B cell (primary cell): ENCODE results near the gene RASA3. TPM values are rescaled to one million over a fixed set of nuclear protein-coding genes. Genes with fewer than 3 reads are reported as not detected.

Experiments
- ATAC-seq: fragments of 200-7000 bp; cut with Tn5 transposase; one replicate; pipeline ENCODE4 v1.10.0; 2021; ENCODE audit warnings: low read depth, mild to moderate bottlenecking, moderate number of reproducible peaks, moderate library complexity
- CTCF ChIA-PET: fragments of 350-600 bp; sonication (Branson Sonifier 250); formaldehyde crosslinking; loops from one replicate; lab custom pipeline; 2021; ENCODE audit warnings: antibody characterized with exemption, inconsistent platforms; lab: Charles Lee
- POLR2A ChIA-PET: fragments of 350-600 bp; sonication (Branson Sonifier 250); formaldehyde crosslinking; loops from one replicate; lab custom pipeline; 2021; ENCODE audit warnings: antibody characterized with exemption; lab: Charles Lee
- DNase-seq: peaks from one replicate; pipeline ENCODE4 v3.0.0; 2013
- H2AFZ ChIP-seq: 2 replicates; pipeline ENCODE4 v1.6.1; 2012; ENCODE audit warnings: mild to moderate bottlenecking, low read depth, low read length; ENCODE audit not compliant: insufficient read depth, poor library complexity, severe bottlenecking
- H3K27ac ChIP-seq, 2 donors: 1 replicate in 1 of 2; 2 replicates in 1 of 2; pipeline ENCODE4 v1.5.1; 2012 to 2013; ENCODE audit warnings: low read length in 2 of 2, mild to moderate bottlenecking in 2 of 2, moderate library complexity in 1 of 2
- H3K27me3 ChIP-seq, 4 experiments: fragments of 200-600 bp in 1 of 4; sonication (generic) in 1 of 4; replicated peaks in 1 of 4; 1 replicate in 2 of 4; 2 replicates in 2 of 4; pipeline versions ENCODE4 v1.6.1 to v1.7.0; 2013 to 2016; ENCODE audit warnings: low read length in 3 of 4, mild to moderate bottlenecking in 2 of 4, mixed read lengths in 1 of 4, moderate library complexity in 1 of 4; ENCODE audit not compliant: insufficient read depth in 4 of 4, control insufficient read depth in 3 of 4; ENCODE audit errors: control extremely low read depth in 1 of 4
- H3K36me3 ChIP-seq, 2 experiments: replicated peaks in 1 of 2; 1 replicate in 1 of 2; 2 replicates in 1 of 2; pipeline versions ENCODE4 v1.6.1 to v1.7.1; 2013; ENCODE audit warnings: low read length in 1 of 2; ENCODE audit not compliant: insufficient read depth in 2 of 2, control insufficient read depth in 1 of 2; ENCODE audit errors: control extremely low read depth in 1 of 2, extremely low read depth in 1 of 2
- H3K4me1 ChIP-seq, 2 donors: fragments of 200-600 bp in 1 of 2; sonication (generic) in 1 of 2; 1 replicate in 1 of 2; 2 replicates in 1 of 2; pipeline versions ENCODE4 v1.5.1 to v1.6.1; 2013 to 2017; ENCODE audit warnings: low read length in 2 of 2; ENCODE audit not compliant: control insufficient read depth in 2 of 2, insufficient read depth in 2 of 2
- H3K4me2 ChIP-seq: replicated peaks from 2 replicates; pipeline ENCODE3; 2012; ENCODE audit warnings: mild to moderate bottlenecking, low read depth, low read length; ENCODE audit not compliant: poor library complexity, severe bottlenecking
- H3K4me3 ChIP-seq, 5 experiments: fragments of 200-600 bp in 1 of 5; sonication (generic) in 1 of 5; 1 replicate in 3 of 5; 2 replicates in 2 of 5; pipeline versions ENCODE4 v1.5.1 to v1.7.0; 2011 to 2016; ENCODE audit warnings: low read length in 4 of 5, mild to moderate bottlenecking in 4 of 5, low read depth in 2 of 5, control low read depth in 1 of 5, moderate library complexity in 1 of 5; ENCODE audit not compliant: insufficient read depth in 1 of 5; ENCODE audit errors: control extremely low read depth in 1 of 5, extremely low read depth in 1 of 5
- H3K79me2 ChIP-seq: fragments of 200-600 bp; sonication (generic); one replicate; pipeline ENCODE4 v1.6.0; 2016; ENCODE audit warnings: low read length; ENCODE audit not compliant: control insufficient read depth, insufficient read depth
- H3K9ac ChIP-seq: fragments of 200-600 bp; sonication (generic); 2 replicates; pipeline ENCODE4 v1.6.1; 2017; ENCODE audit warnings: mild to moderate bottlenecking, low read length, moderate library complexity
- H3K9me3 ChIP-seq, 3 donors: one replicate each; pipeline versions ENCODE4 v1.6.1 to v1.7.1; 2013; ENCODE audit warnings: low read length in 2 of 3; ENCODE audit not compliant: control insufficient read depth in 2 of 3, insufficient read depth in 1 of 3; ENCODE audit errors: control extremely low read depth in 1 of 3
- H4K20me1 ChIP-seq: 2 replicates; pipeline ENCODE4 v1.6.0; 2012; ENCODE audit warnings: mild to moderate bottlenecking, low read length; ENCODE audit not compliant: insufficient read depth, control insufficient read depth, poor library complexity, severe bottlenecking
- H3K27ac Mint-ChIP-seq: one replicate; pipeline ENCODE4 v1.8.0; 2021; ENCODE audit warnings: mixed read lengths
- H3K27me3 Mint-ChIP-seq: one replicate; pipeline ENCODE4 v1.8.0; 2021; ENCODE audit warnings: mixed read lengths
- H3K4me1 Mint-ChIP-seq: one replicate; pipeline ENCODE4 v1.8.0; 2021; ENCODE audit warnings: mixed read lengths
- H3K4me3 Mint-ChIP-seq: one replicate; pipeline ENCODE4 v1.8.0; 2021; ENCODE audit warnings: mixed read lengths
- H3K9me3 Mint-ChIP-seq: one replicate; pipeline ENCODE4 v1.8.0; 2022; ENCODE audit warnings: mixed read lengths; ENCODE audit not compliant: insufficient read depth
- CTCF ChIP-seq: fragments of 200-600 bp; IDR thresholded peaks from one replicate; pipeline ENCODE4 v1.8.0; 2022; ENCODE audit warnings: antibody characterized with exemption, mild to moderate bottlenecking
- EZH2 ChIP-seq: IDR thresholded peaks from 2 replicates; pipeline ENCODE4 v1.6.1; 2012; ENCODE audit warnings: borderline replicate concordance, low read depth, mild to moderate bottlenecking, moderate library complexity, low read length; ENCODE audit not compliant: insufficient read depth, poor library complexity, severe bottlenecking
- WGBS: methylation state at CpG from one replicate; pipeline ENCODE4 v1.1.5; 2013; ENCODE audit warnings: missing lambda C conversion rate; ENCODE audit not compliant: insufficient coverage; 5-methylcytosine and 5-hydroxymethylcytosine counted together
- intact Hi-C: fragments of 100-400 bp; cut with micrococcal nuclease; formaldehyde crosslinking; loops from one replicate; pipeline ENCODE4 v1.10.0; 2022
- polyA plus RNA-seq: library from polyadenylated mRNA; depleted of rRNA; stranded (reverse); fragments of >200 nt; gene quantifications from 2 replicates; pipeline ENCODE4 v1.2.3, GENCODE V29; 2012
- total RNA-seq, 2 donors: library from RNA; stranded (reverse); fragments of 120-200 nt in 1 of 2; gene quantifications; 1 replicate in 1 of 2; 2 replicates in 1 of 2; pipeline versions ENCODE4 v1.2.3 to v1.2.4, GENCODE V29; 2013 to 2022

Gene RASA3
- total and polyA plus RNA-seq, 2 donors (not counting 1 experiment from before 2014, with no cell fraction given): 54.2 to 87.4 TPM

DNA sequence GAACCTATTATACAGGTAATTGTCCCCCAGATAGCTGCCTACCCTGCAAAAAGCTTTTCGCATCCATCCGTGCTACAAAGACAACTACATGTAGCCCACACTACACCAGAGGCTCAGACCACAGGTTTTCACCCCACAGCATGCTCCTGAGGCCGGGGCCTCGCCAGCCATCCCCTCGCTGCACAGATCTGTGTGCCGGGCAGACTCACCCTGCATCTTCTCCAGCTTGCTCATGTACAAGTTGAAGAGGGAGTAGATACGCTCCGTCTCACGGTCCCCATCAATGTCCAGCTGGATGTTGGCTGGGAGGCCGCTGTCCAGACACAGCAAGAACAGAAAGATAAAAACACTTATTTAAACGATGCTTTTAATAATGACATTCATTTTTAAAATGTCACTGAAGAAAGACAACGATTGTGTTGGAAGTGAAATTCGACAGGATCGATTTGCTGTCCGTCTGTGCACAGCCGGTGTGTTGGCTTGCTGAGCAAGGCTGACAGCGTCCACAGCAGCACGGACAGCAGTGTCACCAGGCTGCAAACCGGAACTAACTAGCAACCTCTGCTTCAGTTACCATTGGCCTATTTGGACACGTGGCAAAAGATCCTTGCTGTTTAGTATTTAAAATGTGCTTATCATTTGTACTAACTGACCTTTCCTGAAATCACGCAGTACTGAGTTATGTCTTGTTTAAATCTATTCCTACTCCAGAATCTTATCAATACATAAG is 140.0 kb downstream of the RASA3 start:
- intact Hi-C loops: no loop called here
- H3K9me3 ChIP-seq: peaks cover 0 to 12% (median 0%) of the 10 kb centered on the region in 3 donors
- over 99% methylated on average over 16 of the region's 21 CpGs for WGBS
- POLR2A ChIA-PET: no interaction called here
- no peak for ATAC-seq
- no peak for DNase-seq
- H3K9me3 Mint-ChIP-seq: no peaks in the 10 kb centered on the region
- H3K4me1 Mint-ChIP-seq: peaks cover 17% of the 10 kb centered on the region
- no peak overlapping the region for H3K27ac Mint-ChIP-seq
- no peak overlapping the region for H3K4me2 ChIP-seq
- no peak overlapping the region for H3K27ac ChIP-seq
- no peaks in the 10 kb centered on the region for H3K27me3 Mint-ChIP-seq
- H3K27me3 ChIP-seq: no peaks in the 10 kb centered on the region
- H3K4me3 Mint-ChIP-seq: no peak overlapping the region
- no peaks in the 10 kb centered on the region for H3K79me2 ChIP-seq
- H3K4me1 ChIP-seq: peaks cover 11 to 12% of the 10 kb centered on the region in 2 donors
- peaks cover 4% of the 10 kb centered on the region for H4K20me1 ChIP-seq
- CTCF ChIA-PET: no interaction called here
- TF ChIP-seq EZH2: no peak
- no peak for TF ChIP-seq CTCF
- no peak overlapping the region for H3K4me3 ChIP-seq
- H3K36me3 ChIP-seq: peaks cover 0 to 59% of the 10 kb centered on the region in 2 experiments
- no peak overlapping the region for H2AFZ ChIP-seq
- H3K9ac ChIP-seq: no peak overlapping the region

DNA sequence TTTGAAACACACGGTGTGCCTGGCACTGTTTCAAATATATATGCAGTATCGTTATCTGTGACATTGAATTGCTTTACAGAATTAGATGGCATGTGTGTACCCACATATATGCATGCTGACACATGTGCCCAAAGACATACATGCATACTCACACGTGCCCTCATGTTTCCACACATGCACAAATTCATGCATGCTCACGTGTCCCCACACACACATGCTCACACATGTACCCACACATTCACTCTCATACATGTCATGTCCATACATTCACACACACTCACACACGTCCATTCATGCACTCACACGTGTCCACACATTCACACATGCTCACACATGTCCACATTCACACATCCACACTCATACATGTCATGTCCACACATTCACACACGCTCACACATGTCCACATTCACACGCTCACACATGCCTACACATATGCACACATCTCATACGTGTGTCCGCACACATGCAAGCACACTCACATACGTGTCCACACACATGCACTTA is 140.7 kb downstream of the RASA3 start:
- no peak overlapping the region for H3K27ac ChIP-seq
- H3K27ac Mint-ChIP-seq: no peak overlapping the region
- peaks cover 17% of the 10 kb centered on the region for H3K4me1 Mint-ChIP-seq
- peaks cover 4% of the 10 kb centered on the region for H4K20me1 ChIP-seq
- H3K4me3 Mint-ChIP-seq: no peak overlapping the region
- H3K4me2 ChIP-seq: no peak overlapping the region
- H3K27me3 Mint-ChIP-seq: no peaks in the 10 kb centered on the region
- H3K36me3 ChIP-seq: peaks cover 0 to 54% of the 10 kb centered on the region in 2 experiments
- DNase-seq: no peak
- peaks cover 0 to 12% (median 0%) of the 10 kb centered on the region in 3 donors for H3K9me3 ChIP-seq
- H3K4me1 ChIP-seq: peaks cover 11 to 12% of the 10 kb centered on the region in 2 donors
- intact Hi-C loops: no loop called here
- no peaks in the 10 kb centered on the region for H3K9me3 Mint-ChIP-seq
- 97% methylated on average over 10 of the region's 11 CpGs for whole genome bisulfite sequencing
- TF ChIP-seq EZH2 (no peak), CTCF (no peak)
- no peak for ATAC-seq
- no peak overlapping the region for H2AFZ ChIP-seq
- POLR2A ChIA-PET: no interaction called here
- H3K9ac ChIP-seq: no peak overlapping the region
- H3K27me3 ChIP-seq: no peaks in the 10 kb centered on the region
- no peaks in the 10 kb centered on the region for H3K79me2 ChIP-seq
- CTCF ChIA-PET: no interaction called here
- H3K4me3 ChIP-seq: no peak overlapping the region
